NCI-H1930 (cell line): ENCODE measurements around the gene KAZN.

Experiments used
- DNase-seq, 2 experiments: peaks; one replicate each; lab custom pipeline; 2025; lab: John Stamatoyannopoulos, UW

Gene KAZN

GRCh38 chr1:14983277-14983676 is 384.8 kb downstream of the KAZN start:
- no peak for DNase-seq

- no peak for DNase-seq
Observed at GRCh38 chr1:14986168-14986567, 387.7 kb downstream of the KAZN start.

- no peak for DNase-seq
Observed at GRCh38 chr1:14987829-14988603, 389.5 kb downstream of the KAZN start.

- DNase-seq: no peak
Observed at GRCh38 chr1:14988636-14989035, 390.2 kb downstream of the KAZN start.

GRCh38 chr1:14989931-14990728 is 391.6 kb downstream of the KAZN start:
- no peak for DNase-seq

GRCh38 chr1:14993414-14993813 is 394.9 kb downstream of the KAZN start:
- DNase-seq: no peak

- DNase-seq: no peak
Observed at GRCh38 chr1:14994148-14994547, 395.7 kb downstream of the KAZN start.

GRCh38 chr1:14994841-14995437 is 396.5 kb downstream of the KAZN start:
- no peak for DNase-seq

- DNase-seq: no peak
Observed at GRCh38 chr1:14996133-14997050, 397.9 kb downstream of the KAZN start.

- no peak for DNase-seq
Observed at GRCh38 chr1:14997646-14998276, 399.3 kb downstream of the KAZN start.

GRCh38 chr1:14999441-14999840 is 401.0 kb downstream of the KAZN start:
- no peak for DNase-seq

- DNase-seq: no peak
Observed at GRCh38 chr1:15000030-15000429, 401.5 kb downstream of the KAZN start.

- DNase-seq: no peak
Observed at GRCh38 chr1:15000671-15001070, 402.2 kb downstream of the KAZN start.

- no peak for DNase-seq
Observed at GRCh38 chr1:15001317-15001915, 402.9 kb downstream of the KAZN start.

GRCh38 chr1:15002325-15002724 is 403.8 kb downstream of the KAZN start:
- no peak for DNase-seq

- DNase-seq: no peak
Observed at GRCh38 chr1:15004396-15004795, 405.9 kb downstream of the KAZN start.

- DNase-seq: no peak
Observed at GRCh38 chr1:15005116-15005515, 406.6 kb downstream of the KAZN start.

- DNase-seq: no peak
Observed at GRCh38 chr1:15007368-15007767, 408.9 kb downstream of the KAZN start.

GRCh38 chr1:15007842-15008241 is 409.4 kb downstream of the KAZN start:
- no peak for DNase-seq

- no peak for DNase-seq
Observed at GRCh38 chr1:15008783-15009729, 410.6 kb downstream of the KAZN start.
